ENCODE results near the gene DOHH.

The DOHH gene

GRCh38 chr19:3546119-3546518, 45.6 kb upstream of the DOHH start:
- H3K23ac ChIP-seq (ENCODE audit: low read length) = no peak overlapping the region
- no peak overlapping the region for H3K27ac ChIP-seq (ENCODE audit: low read depth, low read length)
- H2AK5ac ChIP-seq (ENCODE audit: low read length) = no peak overlapping the region
- H3K18ac ChIP-seq (ENCODE audit: low read length) = no peak overlapping the region
- H3K4me1 ChIP-seq (ENCODE audit: control insufficient read depth, low read depth, low read length) = no peaks in the 10 kb centered on the region
- no peak overlapping the region for H3K4ac ChIP-seq (ENCODE audit: low read depth, low read length)
- no peak overlapping the region for H2BK5ac ChIP-seq (ENCODE audit: low read length)
- H4K5ac ChIP-seq (ENCODE audit: low read length) = no peak overlapping the region
- no peaks in the 10 kb centered on the region for H3K27me3 ChIP-seq (ENCODE audit: insufficient read depth, low read length, poor library complexity)
- no peak overlapping the region for H4K8ac ChIP-seq (ENCODE audit: low read depth, low read length)
- DNase-seq = no peak
- H3K36me3 ChIP-seq (ENCODE audit: control insufficient read depth, insufficient read depth, low read length) = peaks cover 3% of the 10 kb centered on the region
- no peak overlapping the region for H3K4me2 ChIP-seq (ENCODE audit: low read length)
- H3K56ac ChIP-seq (ENCODE audit: low read length) = no peak overlapping the region
- H2BK120ac ChIP-seq (ENCODE audit: low read depth, low read length) = no peak overlapping the region
- no CpG with 5 or more reads among the region's 23 CpGs for WGBS (ENCODE audit: extremely low coverage, insufficient coverage, low lambda C conversion rate)
- no peak overlapping the region for H3K4me3 ChIP-seq (ENCODE audit: low read length)
- no peaks in the 10 kb centered on the region for H3K79me1 ChIP-seq (ENCODE audit: low read length)
- H2BK15ac ChIP-seq (replicated peaks; ENCODE audit: low read depth) = no peak overlapping the region
- no peaks in the 10 kb centered on the region for H3K79me2 ChIP-seq (ENCODE audit: control insufficient read depth, insufficient read depth, low read length)
- H3K9ac ChIP-seq (ENCODE audit: low read length) = no peak overlapping the region

GRCh38 chr19:3545669-3546034, 45.2 kb upstream of the DOHH start:
- Histone ChIP-seq H3K4me2 (ENCODE audit: low read length) (no peak overlapping the region), H2BK15ac (replicated peaks; ENCODE audit: low read depth) (no peak overlapping the region), H3K56ac (ENCODE audit: low read length) (no peak overlapping the region), H3K23ac (ENCODE audit: low read length) (no peak overlapping the region), H2AK5ac (ENCODE audit: low read length) (no peak overlapping the region), H2BK5ac (ENCODE audit: low read length) (no peak overlapping the region), H3K4ac (ENCODE audit: low read depth, low read length) (no peak overlapping the region), H3K79me1 (ENCODE audit: low read length) (no peaks in the 10 kb centered on the region), H3K18ac (ENCODE audit: low read length) (no peak overlapping the region), H3K27me3 (ENCODE audit: insufficient read depth, low read length, poor library complexity) (no peaks in the 10 kb centered on the region), H2BK120ac (ENCODE audit: low read depth, low read length) (no peak overlapping the region), H4K5ac (ENCODE audit: low read length) (no peak overlapping the region), H3K27ac (ENCODE audit: low read depth, low read length) (no peak overlapping the region), H3K79me2 (ENCODE audit: control insufficient read depth, insufficient read depth, low read length) (no peaks in the 10 kb centered on the region), H3K36me3 (ENCODE audit: control insufficient read depth, insufficient read depth, low read length) (peaks cover 3% of the 10 kb centered on the region), H3K9ac (ENCODE audit: low read length) (no peak overlapping the region), H3K4me1 (ENCODE audit: control insufficient read depth, low read depth, low read length) (no peaks in the 10 kb centered on the region), H3K4me3 (ENCODE audit: low read length) (no peak overlapping the region), H4K8ac (ENCODE audit: low read depth, low read length) (no peak overlapping the region)
- no peak for DNase-seq
- no CpG with 5 or more reads among the region's 10 CpGs for WGBS (ENCODE audit: extremely low coverage, insufficient coverage, low lambda C conversion rate)

GRCh38 chr19:3544742-3545668, 44.5 kb upstream of the DOHH start:
- H2BK15ac ChIP-seq (replicated peaks; ENCODE audit: low read depth) = no peak overlapping the region
- H3K4me1 ChIP-seq (ENCODE audit: control insufficient read depth, low read depth, low read length) = no peaks in the 10 kb centered on the region
- H3K23ac ChIP-seq (ENCODE audit: low read length) = no peak overlapping the region
- H3K79me1 ChIP-seq (ENCODE audit: low read length) = no peaks in the 10 kb centered on the region
- H3K4me3 ChIP-seq (ENCODE audit: low read length) = no peak overlapping the region
- no peak overlapping the region for H3K27ac ChIP-seq (ENCODE audit: low read depth, low read length)
- H3K36me3 ChIP-seq (ENCODE audit: control insufficient read depth, insufficient read depth, low read length) = peaks cover 3% of the 10 kb centered on the region
- no peak overlapping the region for H3K56ac ChIP-seq (ENCODE audit: low read length)
- no peak overlapping the region for H4K8ac ChIP-seq (ENCODE audit: low read depth, low read length)
- no peak overlapping the region for H3K4ac ChIP-seq (ENCODE audit: low read depth, low read length)
- no peak overlapping the region for H2BK120ac ChIP-seq (ENCODE audit: low read depth, low read length)
- H3K18ac ChIP-seq (ENCODE audit: low read length) = no peak overlapping the region
- peak; percentile 70 for DNase-seq
- no peaks in the 10 kb centered on the region for H3K79me2 ChIP-seq (ENCODE audit: control insufficient read depth, insufficient read depth, low read length)
- no peak overlapping the region for H3K9ac ChIP-seq (ENCODE audit: low read length)
- no peak overlapping the region for H2AK5ac ChIP-seq (ENCODE audit: low read length)
- H4K5ac ChIP-seq (ENCODE audit: low read length) = no peak overlapping the region
- H3K27me3 ChIP-seq (ENCODE audit: insufficient read depth, low read length, poor library complexity) = no peaks in the 10 kb centered on the region
- H2BK5ac ChIP-seq (ENCODE audit: low read length) = no peak overlapping the region
- H3K4me2 ChIP-seq (ENCODE audit: low read length) = no peak overlapping the region
- WGBS (ENCODE audit: extremely low coverage, insufficient coverage, low lambda C conversion rate) = no CpG with 5 or more reads among the region's 30 CpGs

- Histone ChIP-seq H3K4me1 (ENCODE audit: control insufficient read depth, low read depth, low read length) (no peaks in the 10 kb centered on the region), H3K36me3 (ENCODE audit: control insufficient read depth, insufficient read depth, low read length) (peaks cover 3% of the 10 kb centered on the region), H4K8ac (ENCODE audit: low read depth, low read length) (no peak overlapping the region), H3K4me3 (ENCODE audit: low read length) (no peak overlapping the region), H2BK120ac (ENCODE audit: low read depth, low read length) (no peak overlapping the region), H3K4ac (ENCODE audit: low read depth, low read length) (no peak overlapping the region), H3K18ac (ENCODE audit: low read length) (no peak overlapping the region), H2BK15ac (replicated peaks; ENCODE audit: low read depth) (no peak overlapping the region), H3K9ac (ENCODE audit: low read length) (no peak overlapping the region), H2AK5ac (ENCODE audit: low read length) (no peak overlapping the region), H3K79me2 (ENCODE audit: control insufficient read depth, insufficient read depth, low read length) (no peaks in the 10 kb centered on the region), H3K79me1 (ENCODE audit: low read length) (no peaks in the 10 kb centered on the region), H3K27me3 (ENCODE audit: insufficient read depth, low read length, poor library complexity) (no peaks in the 10 kb centered on the region), H3K23ac (ENCODE audit: low read length) (no peak overlapping the region), H3K4me2 (ENCODE audit: low read length) (no peak overlapping the region), H4K5ac (ENCODE audit: low read length) (no peak overlapping the region), H3K27ac (ENCODE audit: low read depth, low read length) (no peak overlapping the region), H2BK5ac (ENCODE audit: low read length) (no peak overlapping the region), H3K56ac (ENCODE audit: low read length) (no peak overlapping the region)
- no peak for DNase-seq
- no CpG with 5 or more reads among the region's 9 CpGs for WGBS (ENCODE audit: extremely low coverage, insufficient coverage, low lambda C conversion rate)
Measured at GRCh38 chr19:3544058-3544376, 43.5 kb upstream of the DOHH start.

GRCh38 chr19:3543150-3544057, 42.9 kb upstream of the DOHH start:
- H3K4ac ChIP-seq (ENCODE audit: low read depth, low read length) = no peak overlapping the region
- H2BK120ac ChIP-seq (ENCODE audit: low read depth, low read length) = no peak overlapping the region
- no peak for DNase-seq
- H3K4me2 ChIP-seq (ENCODE audit: low read length) = no peak overlapping the region
- no peaks in the 10 kb centered on the region for H3K79me1 ChIP-seq (ENCODE audit: low read length)
- no peak overlapping the region for H3K4me3 ChIP-seq (ENCODE audit: low read length)
- H3K79me2 ChIP-seq (ENCODE audit: control insufficient read depth, insufficient read depth, low read length) = no peaks in the 10 kb centered on the region
- no peak overlapping the region for H4K8ac ChIP-seq (ENCODE audit: low read depth, low read length)
- H3K18ac ChIP-seq (ENCODE audit: low read length) = no peak overlapping the region
- no peak overlapping the region for H3K9ac ChIP-seq (ENCODE audit: low read length)
- no peak overlapping the region for H2BK5ac ChIP-seq (ENCODE audit: low read length)
- no peak overlapping the region for H2AK5ac ChIP-seq (ENCODE audit: low read length)
- H3K4me1 ChIP-seq (ENCODE audit: control insufficient read depth, low read depth, low read length) = no peaks in the 10 kb centered on the region
- H3K36me3 ChIP-seq (ENCODE audit: control insufficient read depth, insufficient read depth, low read length) = peaks cover 3% of the 10 kb centered on the region
- no peak overlapping the region for H3K23ac ChIP-seq (ENCODE audit: low read length)
- no CpG with 5 or more reads among the region's 47 CpGs for WGBS (ENCODE audit: extremely low coverage, insufficient coverage, low lambda C conversion rate)
- H3K27ac ChIP-seq (ENCODE audit: low read depth, low read length) = no peak overlapping the region
- H2BK15ac ChIP-seq (replicated peaks; ENCODE audit: low read depth) = no peak overlapping the region
- no peak overlapping the region for H3K56ac ChIP-seq (ENCODE audit: low read length)
- H3K27me3 ChIP-seq (ENCODE audit: insufficient read depth, low read length, poor library complexity) = no peaks in the 10 kb centered on the region
- no peak overlapping the region for H4K5ac ChIP-seq (ENCODE audit: low read length)

Measured in mesendoderm (in vitro differentiated cells).